ENCODE measurements around the gene TBC1D22A.

Gene TBC1D22A

GRCh38 chr22:46835693-46836092, 73.2 kb downstream of the TBC1D22A start:
- DNase-seq (ENCODE audit: low spot score): no peak

- DNase-seq (ENCODE audit: low spot score): no peak
These were observed 79.1 kb downstream of the TBC1D22A start for GRCh38 chr22:46841522-46841921.

GRCh38 chr22:46842606-46843005, 80.2 kb downstream of the TBC1D22A start:
- DNase-seq (ENCODE audit: low spot score): no peak

- DNase-seq (ENCODE audit: low spot score): no peak
These were observed 81.4 kb downstream of the TBC1D22A start for GRCh38 chr22:46843821-46844255.

DNA sequence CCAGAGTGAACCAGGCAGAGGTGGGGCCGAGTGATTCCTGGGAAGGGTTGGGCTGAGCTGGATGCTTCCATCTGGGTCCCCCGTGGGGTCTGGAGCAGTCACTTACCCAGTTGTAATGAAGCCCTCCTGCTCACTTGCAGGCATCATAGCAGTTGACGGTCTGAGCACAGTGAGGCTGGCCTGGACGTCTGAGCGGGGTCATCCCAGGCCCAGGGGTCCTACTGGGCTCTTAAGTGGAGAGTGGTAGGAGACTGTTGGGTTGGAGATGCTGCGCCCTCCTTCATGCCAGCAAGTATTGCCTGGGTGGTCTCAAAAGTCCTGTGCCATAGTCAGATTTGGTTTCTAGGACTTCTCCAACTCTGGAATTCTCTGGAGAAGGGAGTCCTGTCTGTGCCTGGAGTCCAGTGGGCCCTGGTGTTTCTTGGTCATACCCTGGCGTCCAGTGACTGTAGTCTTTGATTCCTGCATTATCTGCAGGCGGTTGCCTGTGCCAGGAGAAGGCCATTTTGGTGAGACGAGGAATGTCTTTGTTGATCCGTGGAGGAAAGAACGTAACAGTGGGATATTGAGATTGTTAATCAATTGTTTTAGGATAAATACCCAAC, 82.3 kb downstream of the TBC1D22A start:
- DNase-seq (ENCODE audit: low spot score): peak; percentile 28

DNA sequence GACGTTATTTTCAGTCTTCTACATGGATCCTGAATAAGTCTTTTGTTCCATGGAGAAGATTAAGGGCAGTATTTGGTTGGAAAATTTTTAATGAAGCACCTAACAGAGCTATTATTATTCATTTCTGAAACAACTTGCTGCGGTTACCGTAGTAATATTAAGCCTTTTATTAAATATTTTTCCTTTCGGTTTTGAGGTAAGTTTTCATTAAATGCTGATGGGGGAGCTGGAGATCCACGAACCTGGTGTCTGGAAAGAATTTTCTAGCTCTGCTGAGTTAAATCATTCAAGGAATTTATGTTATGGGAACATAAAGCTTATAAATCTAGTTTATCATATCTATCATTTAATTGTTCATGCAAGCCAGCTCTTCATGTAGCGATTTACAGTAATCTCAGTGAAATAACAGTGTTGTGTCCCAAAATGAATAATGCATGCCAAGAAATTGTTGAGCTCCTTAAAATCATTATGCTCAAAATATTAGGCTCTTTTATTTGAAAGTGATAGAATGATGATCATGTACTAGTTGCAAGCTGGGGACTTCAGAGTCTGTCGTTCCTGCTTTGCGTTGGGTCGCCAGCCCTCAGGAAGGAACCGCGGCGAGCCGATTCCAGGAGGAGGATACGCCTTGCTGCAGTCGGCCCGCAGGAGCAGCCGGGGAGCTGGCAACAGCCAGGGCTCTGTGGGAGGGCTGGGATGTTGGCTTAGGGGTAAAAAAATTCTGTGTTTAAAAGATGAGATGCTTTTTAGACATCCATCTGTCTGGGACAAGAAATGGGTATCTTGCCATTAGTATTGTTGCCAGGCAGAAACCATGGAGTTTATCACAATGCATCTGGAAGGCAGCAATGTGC, 83.1 kb downstream of the TBC1D22A start:
- peak; percentile 80 for DNase-seq (ENCODE audit: low spot score)

DNA sequence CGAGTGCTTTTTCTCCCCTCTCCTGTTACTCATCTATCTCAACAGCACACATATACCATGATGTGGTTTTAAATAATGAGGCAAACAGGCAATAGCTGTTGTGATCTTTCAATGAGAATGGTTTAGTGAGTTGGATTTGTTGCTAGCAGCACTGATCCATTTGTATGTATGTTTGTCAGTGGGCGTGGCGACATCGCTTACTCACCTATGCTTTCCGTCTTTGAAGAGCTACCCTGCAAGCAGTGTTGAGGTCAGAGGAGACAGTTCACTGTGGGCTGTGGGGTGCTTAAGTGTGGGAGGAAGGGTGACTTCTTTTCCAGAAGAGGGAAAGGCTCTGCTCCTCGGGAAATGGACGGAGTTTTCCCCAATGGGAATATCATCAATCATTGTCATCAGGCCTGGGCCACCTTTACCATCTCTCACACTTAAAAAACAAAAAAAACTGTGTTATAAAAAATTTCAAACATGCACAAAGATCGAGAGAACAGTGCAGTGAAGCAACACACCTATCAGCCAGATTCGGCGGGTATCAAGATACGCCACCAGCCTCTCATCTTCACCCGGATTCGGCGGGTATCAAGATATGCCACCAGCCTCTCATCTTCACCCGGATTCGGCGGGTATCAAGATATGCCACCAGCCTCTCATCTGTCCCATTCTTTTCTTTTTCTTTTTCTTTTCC, 83.8 kb downstream of the TBC1D22A start:
- no peak for DNase-seq (ENCODE audit: low spot score)

DNA sequence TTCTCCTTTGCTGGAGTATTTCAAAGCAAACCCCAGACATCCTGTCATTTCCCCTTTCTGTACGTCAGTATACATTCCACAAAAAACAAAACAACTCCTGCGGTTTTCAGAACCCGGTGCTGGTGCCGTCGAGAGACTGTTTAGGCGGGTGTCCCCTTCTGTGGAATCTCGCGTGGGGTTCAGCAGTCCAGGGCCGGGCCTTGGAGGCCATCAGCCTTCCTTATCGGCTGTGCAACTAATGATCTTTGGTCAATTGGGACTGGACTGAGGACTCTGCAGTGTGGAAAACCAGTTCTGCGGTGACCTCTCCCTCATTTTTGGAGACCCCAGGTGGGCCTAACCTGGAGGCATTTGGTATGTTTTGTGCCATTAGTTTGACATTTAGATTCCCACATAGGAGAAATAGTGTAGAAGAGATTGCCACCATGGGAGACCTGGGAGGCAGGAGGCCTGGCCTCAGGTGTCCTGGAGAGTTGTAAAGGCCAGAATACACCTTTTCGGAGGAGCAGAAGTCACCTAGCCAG, 84.4 kb downstream of the TBC1D22A start:
- DNase-seq (ENCODE audit: low spot score): no peak

GRCh38 chr22:46848197-46848596, 85.7 kb downstream of the TBC1D22A start:
- no peak for DNase-seq (ENCODE audit: low spot score)

DNA sequence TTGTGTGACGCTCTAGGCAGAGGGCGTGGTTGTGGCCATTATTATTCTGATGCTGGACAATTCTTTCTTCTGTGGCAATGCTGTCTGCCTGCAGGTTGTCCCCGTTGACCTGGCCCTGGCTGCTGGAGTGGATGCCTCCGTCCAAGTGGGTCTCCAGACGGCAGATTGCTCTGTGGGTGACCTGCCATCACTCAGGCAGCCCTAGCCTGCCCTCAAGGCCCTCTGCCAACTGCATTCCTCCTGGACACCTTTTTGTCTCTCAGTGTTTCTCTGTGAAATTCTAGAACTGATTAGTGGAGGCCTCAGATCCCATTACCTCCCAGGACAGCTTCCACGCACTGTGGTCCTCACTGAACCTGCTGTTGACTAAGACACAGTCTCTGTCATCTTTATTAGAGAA, 86.7 kb downstream of the TBC1D22A start:
- no peak for DNase-seq (ENCODE audit: low spot score)

DNA sequence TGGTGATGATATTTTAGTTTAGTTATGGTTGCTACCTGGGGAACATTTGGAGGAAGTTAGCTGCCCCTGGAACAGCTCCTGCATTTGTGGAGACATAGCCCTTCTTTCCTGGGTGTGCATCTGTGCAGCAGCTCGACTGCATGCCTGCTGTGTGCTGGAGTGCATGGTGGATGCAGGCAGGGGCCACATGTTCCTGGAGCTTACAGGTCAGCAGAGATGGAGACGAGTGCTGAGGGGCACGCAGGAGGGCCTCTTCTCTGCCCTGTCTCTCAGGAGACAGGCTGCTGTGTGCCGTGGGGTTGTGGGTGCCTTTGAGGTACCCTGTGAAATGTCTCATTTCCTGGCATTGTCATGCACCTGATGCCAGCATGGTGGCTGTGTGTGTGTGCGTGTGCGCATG, 87.5 kb downstream of the TBC1D22A start:
- DNase-seq (ENCODE audit: low spot score): no peak

DNA sequence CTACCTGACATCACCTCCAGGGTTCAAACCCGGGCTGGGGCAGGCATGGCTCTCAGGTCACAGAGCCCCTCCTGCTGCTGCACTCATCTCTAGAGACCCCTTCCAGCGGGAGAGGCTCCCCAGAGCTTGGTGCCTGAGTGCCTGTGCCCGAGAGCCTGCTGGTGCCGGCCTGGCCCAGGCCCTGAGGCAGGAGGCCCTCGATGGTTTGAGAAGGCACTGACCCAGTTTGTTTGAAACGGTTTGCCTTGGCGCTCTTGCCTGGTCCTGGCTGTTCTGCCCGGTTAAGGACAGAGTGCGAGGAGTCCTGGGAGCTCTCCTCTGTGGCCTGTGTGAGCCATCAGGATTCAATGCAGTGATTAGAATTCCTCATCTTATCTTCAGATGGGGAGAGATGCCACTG, 88.9 kb downstream of the TBC1D22A start:
- no peak for DNase-seq (ENCODE audit: low spot score)

DNA sequence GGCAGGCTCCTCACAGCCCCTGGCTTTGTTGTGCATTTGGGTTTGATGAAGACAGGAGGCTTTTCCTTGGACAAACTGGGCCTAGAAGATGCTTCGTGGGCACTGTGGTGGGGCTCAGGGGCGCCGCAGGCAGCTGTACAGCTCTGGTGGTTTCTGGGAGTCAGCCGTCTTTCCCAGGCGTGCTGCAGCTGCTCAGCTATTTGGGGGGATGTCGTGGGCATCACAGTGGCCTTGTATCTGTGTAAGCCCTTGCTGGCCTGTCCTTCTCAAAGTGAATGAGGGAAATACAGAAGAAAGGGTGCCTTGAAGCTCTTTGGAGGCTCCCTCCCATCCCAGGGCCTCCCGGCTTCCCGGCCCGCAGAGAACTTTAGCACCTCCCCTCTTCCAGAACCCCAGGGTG, 89.5 kb downstream of the TBC1D22A start:
- DNase-seq (ENCODE audit: low spot score): no peak

GRCh38 chr22:46852771-46853170, 90.3 kb downstream of the TBC1D22A start:
- no peak for DNase-seq (ENCODE audit: low spot score)

DNA sequence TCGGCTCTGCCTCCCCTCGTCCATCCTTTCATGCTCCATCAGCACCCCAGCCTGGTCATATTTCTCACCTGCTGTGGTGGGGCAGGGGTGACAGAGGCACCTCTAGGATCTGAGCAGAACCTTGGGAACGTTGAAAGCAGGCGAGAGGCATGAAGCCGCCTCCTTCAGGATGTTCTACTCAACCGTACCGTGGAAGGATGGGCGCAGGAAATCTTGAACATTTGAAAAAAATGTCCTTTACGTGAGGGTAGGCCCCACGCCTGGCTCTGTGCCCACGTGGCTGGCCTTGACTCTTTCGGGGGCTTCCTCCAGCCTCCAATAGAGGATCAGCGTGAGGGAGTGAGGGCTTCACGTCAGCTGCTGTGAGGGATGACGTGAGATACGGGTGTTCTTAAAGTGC, 90.7 kb downstream of the TBC1D22A start:
- no peak for DNase-seq (ENCODE audit: low spot score)

GRCh38 chr22:46854125-46854870, 91.8 kb downstream of the TBC1D22A start:
- no peak for DNase-seq (ENCODE audit: low spot score)

- DNase-seq (ENCODE audit: low spot score): no peak
These were observed 93.2 kb downstream of the TBC1D22A start for GRCh38 chr22:46855681-46856080.

GRCh38 chr22:46856661-46857060, 94.2 kb downstream of the TBC1D22A start:
- no peak for DNase-seq (ENCODE audit: low spot score)

DNA sequence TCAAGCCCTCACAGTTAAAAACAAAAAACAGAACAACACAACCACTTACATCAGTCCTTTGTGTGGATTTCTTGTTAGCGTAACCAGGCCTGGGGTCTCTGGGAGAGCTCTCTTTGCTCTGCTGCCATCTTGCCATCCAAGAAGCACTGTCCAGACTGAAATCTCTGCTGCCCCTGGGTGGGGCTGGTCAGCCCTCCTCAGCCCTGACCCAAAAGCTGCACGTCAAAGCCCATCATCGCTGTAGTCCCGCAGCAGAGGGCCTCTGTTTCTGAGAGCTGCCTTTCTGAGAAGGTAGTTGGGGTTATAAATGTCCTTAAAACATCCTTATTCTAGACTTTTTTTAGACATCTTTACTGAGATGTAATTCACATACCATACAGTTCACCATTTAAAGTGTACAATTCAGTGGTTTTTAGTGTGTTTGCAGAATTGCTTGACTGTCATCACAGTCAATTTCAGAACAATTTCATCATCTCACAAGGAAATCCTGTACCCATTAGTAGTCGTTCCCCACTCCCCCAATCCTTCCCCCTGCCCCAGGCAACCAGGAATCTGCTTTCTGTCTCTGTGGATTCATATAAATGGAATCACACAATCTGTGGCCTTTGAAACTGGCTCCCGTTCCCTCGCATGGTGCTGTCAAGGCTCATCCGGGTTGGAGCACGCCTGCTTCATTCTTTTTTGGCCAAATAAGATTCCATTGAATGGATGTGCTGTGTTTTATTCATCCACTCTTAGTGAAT, 94.9 kb downstream of the TBC1D22A start:
- no peak for DNase-seq (ENCODE audit: low spot score)

GRCh38 chr22:46857885-46858143, 95.4 kb downstream of the TBC1D22A start:
- no peak for DNase-seq (ENCODE audit: low spot score)

DNA sequence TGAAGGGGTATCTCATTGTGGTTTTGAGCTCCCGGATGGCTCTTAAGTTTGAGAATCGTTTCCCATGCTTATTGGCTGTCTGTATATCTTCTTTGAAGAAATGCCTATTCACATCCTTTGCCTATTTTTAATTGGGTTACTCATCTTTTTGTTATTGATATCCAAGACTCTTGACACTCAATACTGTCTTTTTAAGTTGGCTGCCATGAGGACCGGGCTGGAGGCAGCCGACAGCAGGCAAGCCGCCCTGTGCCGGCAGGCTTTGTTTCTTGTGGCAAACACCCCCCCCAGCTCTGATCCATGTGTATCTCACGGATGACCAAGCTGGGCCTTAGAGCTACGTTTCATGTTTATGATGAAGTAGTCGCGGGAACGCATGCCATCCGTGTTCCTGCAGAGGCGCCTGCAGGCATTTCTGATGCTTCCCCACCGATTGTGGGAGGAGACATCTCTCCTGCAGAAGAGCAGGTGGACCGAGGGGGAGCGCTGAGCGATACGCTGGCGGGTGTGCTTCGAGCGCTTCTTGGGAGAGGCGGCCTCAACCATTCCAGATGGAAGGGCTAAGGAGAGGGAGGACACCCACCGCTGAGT, 95.8 kb downstream of the TBC1D22A start:
- no peak for DNase-seq (ENCODE audit: low spot score)

Measured in COLO829 (cell line).